K562 (cell line): ENCODE results near the gene PHPT1. TPM values are rescaled to one million over a fixed set of nuclear protein-coding genes. Genes with fewer than 3 reads are reported as not detected.

Experiments
- ATAC-seq: fragments of 200-7000 bp; cut with Tn5 transposase; 3 replicates; pipeline ENCODE4 v1.9.1; 2020; ENCODE audit warnings: moderate library complexity
- BruUV-seq: library from RNA; stranded (reverse); fragments of 400-500 nt; replicated peaks from 2 replicates; lab custom pipeline; 2021; lab: Mats Ljungman, UMichigan
- CTCF ChIA-PET: fragments of 300-600 bp; formaldehyde crosslinking; extraction: SDS; loops from one replicate; lab custom pipeline; 2021; ENCODE audit warnings: low intra/inter-chr PET ratio; lab: Yijun Ruan, JAX
- POLR2A ChIA-PET: fragments of 300-600, 350-650 bp; sonication (Branson Sonifier 250); formaldehyde crosslinking; extraction: SDS; loops from one replicate; lab custom pipeline; 2021; ENCODE audit warnings: antibody characterized with exemption, inconsistent platforms; lab: Yijun Ruan, JAX
- DNase-seq, 4 experiments: peaks; one replicate each; pipeline versions ENCODE4 v3.0.0 to v3.0.0-alpha.2; 2011 to 2018; ENCODE audit warnings: low spot score in 3 of 4, mixed read lengths in 3 of 4; ENCODE audit errors: extremely low read depth in 1 of 4
- FAIRE-seq: peaks from 2 replicates; lab custom pipeline; 2011; peaks lifted over from hg19 to GRCh38; lab: Jason Lieb, UNC
- H2AFZ ChIP-seq: 2 replicates; pipeline ENCODE4 v1.6.0; 2011; ENCODE audit warnings: low read depth, low read length, control low read depth, inconsistent platforms
- H3K27ac ChIP-seq: fragments of 200-600 bp; 3 replicates; pipeline ENCODE4 v1.8.0; 2011; ENCODE audit warnings: low read depth, mild to moderate bottlenecking, control low read depth, inconsistent platforms, low read length, moderate library complexity, mixed read lengths; ENCODE audit errors: extremely low read depth
- H3K27me3 ChIP-seq, 2 experiments: fragments of 300-600 bp in 1 of 2; 2 replicates in 1 of 2; 3 replicates in 1 of 2; pipeline versions ENCODE4 v1.6.0 to v1.8.0; 2011; ENCODE audit warnings: inconsistent platforms in 2 of 2, low read length in 2 of 2, mild to moderate bottlenecking in 1 of 2, mixed read lengths in 1 of 2, moderate library complexity in 1 of 2; ENCODE audit not compliant: control insufficient read depth in 2 of 2, insufficient read depth in 2 of 2
- H3K36me3 ChIP-seq: fragments of 300-600 bp; 3 replicates; pipeline ENCODE4 v1.8.0; 2011; ENCODE audit warnings: mild to moderate bottlenecking, low read length, inconsistent platforms; ENCODE audit not compliant: control insufficient read depth, insufficient read depth
- H3K4me1 ChIP-seq, 2 experiments: fragments of 200-600 bp in 1 of 2; replicated peaks in 1 of 2; 2 replicates in 1 of 2; 3 replicates in 1 of 2; pipeline versions ENCODE4 v1.5.1 to v1.8.0; 2011; ENCODE audit warnings: inconsistent platforms in 2 of 2, low read length in 2 of 2, mild to moderate bottlenecking in 1 of 2, mixed read lengths in 1 of 2, moderate library complexity in 1 of 2; ENCODE audit not compliant: control insufficient read depth in 2 of 2, insufficient read depth in 2 of 2
- H3K4me2 ChIP-seq: 2 replicates; pipeline ENCODE4 v1.6.1; 2011; ENCODE audit warnings: low read length, control low read depth, inconsistent platforms, mixed read lengths; ENCODE audit not compliant: insufficient read depth
- H3K4me3 ChIP-seq: fragments of 200-600 bp; sonication (generic), shearing (Covaris generic); 2 replicates; pipeline ENCODE4 v1.5.1; 2016; ENCODE audit warnings: control low read depth, inconsistent platforms
- H3K79me2 ChIP-seq: fragments of 200-600 bp; 3 replicates; pipeline ENCODE4 v1.8.0; 2011; ENCODE audit warnings: low read length, inconsistent platforms; ENCODE audit not compliant: control insufficient read depth, insufficient read depth
- H3K9ac ChIP-seq, 2 experiments: 2 replicates each; pipeline versions ENCODE4 v1.6.0 to v1.6.1; 2011; ENCODE audit warnings: low read depth in 2 of 2, low read length in 2 of 2, control low read depth in 1 of 2, inconsistent platforms in 1 of 2, mild to moderate bottlenecking in 1 of 2, mixed read lengths in 1 of 2; ENCODE audit not compliant: insufficient read depth in 1 of 2
- H3K9me1 ChIP-seq: one replicate; pipeline ENCODE4 v1.6.0; 2011; ENCODE audit warnings: inconsistent platforms, mild to moderate bottlenecking, low read length, moderate library complexity; ENCODE audit not compliant: control insufficient read depth, insufficient read depth
- H3K9me3 ChIP-seq: replicated peaks from 2 replicates; pipeline ENCODE4 v1.5.1; 2011; ENCODE audit warnings: low read depth, low read length, inconsistent platforms; ENCODE audit not compliant: control insufficient read depth, insufficient read depth
- H4K20me1 ChIP-seq: replicated peaks from 2 replicates; pipeline ENCODE4 v1.6.1; 2011; ENCODE audit warnings: low read length, inconsistent platforms, mixed read lengths; ENCODE audit not compliant: control insufficient read depth, insufficient read depth
- CBX2 ChIP-seq: fragments of 200-600 bp; sonication (generic); IDR thresholded peaks from one replicate; pipeline ENCODE4 v1.6.1; 2012; ENCODE audit warnings: mild to moderate bottlenecking, low read length, inconsistent platforms; ENCODE audit not compliant: insufficient read depth, poor library complexity, severe bottlenecking
- FOXA3 ChIP-seq, 2 experiments: fragments of 450-650 bp in 1 of 2; sonication (generic) in 1 of 2; formaldehyde crosslinking; IDR thresholded peaks in 1 of 2; conservative IDR thresholded peaks in 1 of 2; 2 replicates each; pipeline versions ENCODE4 v1.4.0 to v1.8.0; 2020 to 2022; ENCODE audit warnings: mild to moderate bottlenecking in 2 of 2, missing genetic modification reagents in 1 of 2
- POLR2G ChIP-seq: fragments of 200-400 bp; formaldehyde crosslinking; IDR thresholded peaks from 2 replicates; pipeline ENCODE4 v1.6.1; 2017; ENCODE audit warnings: low read depth, mild to moderate bottlenecking, antibody characterized with exemption, low read length, moderate library complexity
- PURB ChIP-seq: sonication (generic); formaldehyde crosslinking; IDR thresholded peaks from 2 replicates; pipeline ENCODE4 v1.9.0; 2021; ENCODE audit warnings: low read depth, mild to moderate bottlenecking, missing genetic modification reagents
- RBFOX2 ChIP-seq: fragments of 200-400 bp; formaldehyde crosslinking; IDR thresholded peaks from 2 replicates; pipeline ENCODE4 v1.6.1; 2017; ENCODE audit warnings: low read depth, mild to moderate bottlenecking, low read length, moderate library complexity
- RBM22 ChIP-seq: fragments of 200-400 bp; formaldehyde crosslinking; IDR thresholded peaks from 2 replicates; pipeline ENCODE4 v1.6.1; 2018; ENCODE audit warnings: low read length, low read depth; ENCODE audit not compliant: poor library complexity, severe bottlenecking
- WGBS: fragments of 100-300 bp; shearing (Covaris generic); methylation state at CpG from one replicate; pipeline ENCODE4 v1.1.6; 2016; ENCODE audit warnings: low coverage, mixed read lengths; ENCODE audit not compliant: insufficient coverage; ENCODE audit errors: missing lambda C conversion rate; 5-methylcytosine and 5-hydroxymethylcytosine counted together
- in situ Hi-C: fragments of 300-500 bp; cut with MboI; formaldehyde crosslinking; loops from 4 replicates; pipeline ENCODE4 v1.15.0; 2018; ENCODE audit warnings: inconsistent platforms, mixed read lengths
- intact Hi-C: fragments of 100-400 bp; cut with micrococcal nuclease; formaldehyde crosslinking; loops from 2 replicates; pipeline ENCODE4 v1.14.2; 2022
- polyA plus RNA-seq, 8 experiments: library from polyadenylated mRNA; depleted of rRNA in 4 of 8; stranded (reverse) in 5 of 8; unstranded in 3 of 8; fragments of >200 nt; fragmentation: Nextera tagmentation in 2 of 8; fragmentation: Illumina TruSeq in 1 of 8; extraction: Ambion mirVana in 2 of 8; extraction: Trizol in 1 of 8; gene quantifications; 2 replicates each; pipeline versions ENCODE4 v1.2.1 to v1.2.3, GENCODE V29; 2011 to 2014; ENCODE audit warnings: inconsistent platforms in 1 of 8, missing spikeins in 1 of 8
- total RNA-seq, 7 experiments: library from RNA; depleted of rRNA in 6 of 7; stranded (reverse); fragments of >200 nt in 6 of 7; fragmentation: Illumina TruSeq in 2 of 7; extraction: Trizol in 2 of 7; gene quantifications; 2 replicates each; pipeline versions ENCODE4 v1.2.1 to v1.2.3, GENCODE V29; 2011 to 2021; ENCODE audit warnings: low replicate concordance in 1 of 7
- TF ChIP-seq, protein P1 (sequence below): fragments of 450-650 bp; IDR thresholded peaks from one replicate; pipeline ENCODE4 v1.6.1; 2018; ENCODE audit warnings: mild to moderate bottlenecking, moderate library complexity; ENCODE audit not compliant: partially characterized antibody

The PHPT1 gene
- total and polyA plus RNA-seq, 9 of the 15 experiments (the other 6 are each of a cell fraction or from before 2014, with no cell fraction given): 20.9 to 166 (median 129) TPM

DNA sequence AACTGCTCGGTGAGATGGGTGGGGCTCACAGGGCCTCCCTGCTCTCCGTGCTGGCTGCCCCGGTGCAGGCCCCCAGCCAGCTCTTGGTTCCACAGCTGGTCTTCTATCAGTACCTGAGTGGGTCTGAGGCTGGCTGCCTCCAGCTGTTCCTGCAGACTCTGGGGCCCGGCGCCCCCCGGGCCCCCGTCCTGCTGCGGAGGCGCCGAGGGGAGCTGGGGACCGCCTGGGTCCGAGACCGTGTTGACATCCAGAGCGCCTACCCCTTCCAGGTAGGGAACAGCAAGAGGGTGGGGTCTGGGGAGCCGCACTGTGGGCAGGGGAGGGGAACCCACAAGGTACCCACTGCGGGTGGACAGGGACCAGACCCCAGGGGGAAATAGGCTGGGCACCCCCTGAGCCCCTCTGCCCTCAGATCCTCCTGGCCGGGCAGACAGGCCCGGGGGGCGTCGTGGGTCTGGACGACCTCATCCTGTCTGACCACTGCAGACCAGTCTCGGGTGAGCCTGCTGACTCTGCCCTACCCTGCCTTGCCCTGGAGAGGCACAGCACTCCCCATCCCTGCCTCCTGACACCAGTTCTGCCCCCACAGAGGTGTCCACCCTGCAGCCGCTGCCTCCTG is 5.7 kb downstream of the PHPT1 start:
- Histone ChIP-seq H3K27ac (no peak overlapping the region), H3K4me1 (peaks cover 6 to 98% of the 10 kb centered on the region in 2 experiments; a peak in 4 of 5 replicates), H3K9me3 (no peaks in the 10 kb centered on the region), H2AFZ (no peak overlapping the region), H3K9ac (no peak overlapping the region; a peak in 1 of 4 replicates), H3K9me1 (no peaks in the 10 kb centered on the region), H3K4me2 (no peak overlapping the region), H4K20me1 (0 out of 2 replicates have a peak, but pooled peaks cover 7% of the 10 kb centered on the region), H3K27me3 (no peaks in the 10 kb centered on the region), H3K36me3 (peaks cover 38% of the 10 kb centered on the region; the same call in 1 of the 3 replicates), H3K4me3 (no peak overlapping the region), H3K79me2 (peaks cover 11% of the 10 kb centered on the region)
- POLR2A ChIA-PET: no interaction called here
- WGBS: 84% methylated on average over 12 of the region's 23 CpGs
- intact Hi-C loops: no loop called here
- TF ChIP-seq, protein P1, sequence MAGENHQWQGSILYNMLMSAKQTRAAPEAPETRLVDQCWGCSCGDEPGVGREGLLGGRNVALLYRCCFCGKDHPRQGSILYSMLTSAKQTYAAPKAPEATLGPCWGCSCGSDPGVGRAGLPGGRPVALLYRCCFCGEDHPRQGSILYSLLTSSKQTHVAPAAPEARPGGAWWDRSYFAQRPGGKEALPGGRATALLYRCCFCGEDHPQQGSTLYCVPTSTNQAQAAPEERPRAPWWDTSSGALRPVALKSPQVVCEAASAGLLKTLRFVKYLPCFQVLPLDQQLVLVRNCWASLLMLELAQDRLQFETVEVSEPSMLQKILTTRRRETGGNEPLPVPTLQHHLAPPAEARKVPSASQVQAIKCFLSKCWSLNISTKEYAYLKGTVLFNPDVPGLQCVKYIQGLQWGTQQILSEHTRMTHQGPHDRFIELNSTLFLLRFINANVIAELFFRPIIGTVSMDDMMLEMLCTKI: no peak
- TF ChIP-seq POLR2G (peak; percentile 45), RBM22 (peak; percentile 30), PURB (CRISPR knock-in tag) (no peak), RBFOX2 (peak; percentile 52; the same call in 1 of the 2 replicates), FOXA3 (CRISPR knock-in tag; conservative IDR thresholded peaks at IDR 0.05 in 1 of 2, IDR thresholded peaks at IDR 0.05 in 1 of 2) (no peak), CBX2 (no peak)
- no peak for DNase-seq
- FAIRE-seq: no peak
- no TSS peak for BruUV-seq
- ATAC-seq: no peak
- in situ Hi-C loops: no loop called here
- CTCF ChIA-PET: no interaction called here
